VCaP (cell line): ENCODE results near the gene TGFBR1.

Experiments
- H3K27ac ChIP-seq: fragments of 450-650 bp; 2 replicates; pipeline ENCODE4 v1.5.1; 2017
- CTCF ChIP-seq: fragments of 450-650 bp; conservative IDR thresholded peaks from 2 replicates; pipeline ENCODE4 v1.5.1; 2017; ENCODE audit warnings: mild to moderate bottlenecking, moderate library complexity

TGFBR1 gene

GRCh38 chr9:99129091-99129490, 24.2 kb downstream of the TGFBR1 start:
- H3K27ac ChIP-seq = no peak overlapping the region
- TF ChIP-seq CTCF = no peak

- no peak overlapping the region for H3K27ac ChIP-seq
- TF ChIP-seq CTCF = no peak
Measured at GRCh38 chr9:99130069-99130468, 25.2 kb downstream of the TGFBR1 start.

GRCh38 chr9:99133145-99133544, 28.2 kb downstream of the TGFBR1 start:
- TF ChIP-seq CTCF = no peak

GRCh38 chr9:99134893-99135341, 30.0 kb downstream of the TGFBR1 start:
- H3K27ac ChIP-seq = no peak overlapping the region
- no peak for TF ChIP-seq CTCF

More at GRCh38 chr9:99133145-99133544, 28.2 kb downstream of the TGFBR1 start:
- H3K27ac ChIP-seq = no peak overlapping the region

GRCh38 chr9:99135456-99135855, 30.5 kb downstream of the TGFBR1 start:
- no peak for TF ChIP-seq CTCF
- no peak overlapping the region for H3K27ac ChIP-seq

- no peak overlapping the region for H3K27ac ChIP-seq
- TF ChIP-seq CTCF = no peak
Measured at GRCh38 chr9:99137225-99137624, 32.3 kb downstream of the TGFBR1 start.

- no peak overlapping the region for H3K27ac ChIP-seq
- TF ChIP-seq CTCF = no peak
Measured at GRCh38 chr9:99137891-99138290, 33.0 kb downstream of the TGFBR1 start.
